CD8-positive, alpha-beta memory T cell (primary cell): ENCODE measurements around the gene NFIA. TPM values are rescaled to one million over a fixed set of nuclear protein-coding genes. Genes with fewer than 3 reads are reported as not detected.

Experiments
- CTCF ChIA-PET: fragments of 350-600 bp; sonication (Branson Sonifier 250); formaldehyde crosslinking; loops from one replicate; lab custom pipeline; 2021; ENCODE audit warnings: antibody characterized with exemption; lab: Charles Lee
- POLR2A ChIA-PET: fragments of 350-600 bp; sonication (Branson Sonifier 250); formaldehyde crosslinking; loops from one replicate; lab custom pipeline; 2021; ENCODE audit warnings: antibody characterized with exemption; lab: Charles Lee
- DNase-seq, 5 donors: peaks; one replicate each; pipeline versions ENCODE4 v3.0.0 to v3.0.0-alpha.2; 2020 to 2022; ENCODE audit warnings: mixed read lengths in 1 of 5
- H3K27ac ChIP-seq: one replicate; pipeline ENCODE4 v1.7.0; 2013; ENCODE audit warnings: low read depth, mild to moderate bottlenecking, low read length, moderate library complexity
- H3K27me3 ChIP-seq: 2 replicates; pipeline ENCODE4 v1.7.0; 2013; ENCODE audit warnings: low read length, mild to moderate bottlenecking; ENCODE audit not compliant: insufficient read depth, poor library complexity, severe bottlenecking
- H3K36me3 ChIP-seq: 2 replicates; pipeline ENCODE4 v1.7.0; 2013; ENCODE audit warnings: mild to moderate bottlenecking, low read length, moderate library complexity; ENCODE audit not compliant: insufficient read depth
- H3K4me1 ChIP-seq: 2 replicates; pipeline ENCODE4 v1.7.0; 2013; ENCODE audit warnings: mild to moderate bottlenecking, low read length, moderate library complexity; ENCODE audit not compliant: insufficient read depth
- H3K4me3 ChIP-seq: 2 replicates; pipeline ENCODE4 v1.7.0; 2013; ENCODE audit warnings: mild to moderate bottlenecking, low read length
- H3K9me3 ChIP-seq: 2 replicates; pipeline ENCODE4 v1.7.0; 2013; ENCODE audit warnings: mild to moderate bottlenecking, low read length
- H3K27ac Mint-ChIP-seq, 8 donors: one replicate each; pipeline ENCODE4 v1.8.0; 2020 to 2021; ENCODE audit warnings: mixed read lengths in 8 of 8, mild to moderate bottlenecking in 6 of 8, inconsistent platforms in 3 of 8, moderate library complexity in 3 of 8
- H3K27me3 Mint-ChIP-seq, 2 donors: one replicate each; pipeline ENCODE4 v1.8.0; 2020 to 2021; ENCODE audit warnings: mixed read lengths in 2 of 2, mild to moderate bottlenecking in 1 of 2, moderate library complexity in 1 of 2
- H3K36me3 Mint-ChIP-seq, 3 donors: one replicate each; pipeline ENCODE4 v1.8.0; 2020 to 2021; ENCODE audit warnings: mixed read lengths in 3 of 3, inconsistent platforms in 1 of 3, mild to moderate bottlenecking in 1 of 3
- H3K4me1 Mint-ChIP-seq, 3 donors: one replicate each; pipeline ENCODE4 v1.8.0; 2020 to 2021; ENCODE audit warnings: mixed read lengths in 3 of 3, inconsistent platforms in 1 of 3, mild to moderate bottlenecking in 1 of 3
- H3K4me3 Mint-ChIP-seq, 7 donors: one replicate each; pipeline ENCODE4 v1.8.0; 2020 to 2021; ENCODE audit warnings: mixed read lengths in 7 of 7, mild to moderate bottlenecking in 6 of 7, moderate library complexity in 4 of 7, inconsistent platforms in 2 of 7
- H3K9me3 Mint-ChIP-seq, 5 donors: one replicate each; pipeline ENCODE4 v1.8.0; 2020 to 2022; ENCODE audit warnings: mixed read lengths in 5 of 5, mild to moderate bottlenecking in 3 of 5, moderate library complexity in 2 of 5, inconsistent platforms in 1 of 5
- polyA plus RNA-seq: library from polyadenylated mRNA; unstranded; fragments of 300-500 nt; fragmentation: Illumina TruSeq; gene quantifications from one replicate; pipeline ENCODE4 v1.2.3, GENCODE V29; 2021
- total RNA-seq, 2 experiments: library from RNA; stranded (reverse); gene quantifications; one replicate each; pipeline ENCODE4 v1.2.3, GENCODE V29; 2021

The NFIA gene
- total and polyA plus RNA-seq, 3 experiments from 2014 or later: 6.1 to 9.9 (median 7.0) TPM

DNA sequence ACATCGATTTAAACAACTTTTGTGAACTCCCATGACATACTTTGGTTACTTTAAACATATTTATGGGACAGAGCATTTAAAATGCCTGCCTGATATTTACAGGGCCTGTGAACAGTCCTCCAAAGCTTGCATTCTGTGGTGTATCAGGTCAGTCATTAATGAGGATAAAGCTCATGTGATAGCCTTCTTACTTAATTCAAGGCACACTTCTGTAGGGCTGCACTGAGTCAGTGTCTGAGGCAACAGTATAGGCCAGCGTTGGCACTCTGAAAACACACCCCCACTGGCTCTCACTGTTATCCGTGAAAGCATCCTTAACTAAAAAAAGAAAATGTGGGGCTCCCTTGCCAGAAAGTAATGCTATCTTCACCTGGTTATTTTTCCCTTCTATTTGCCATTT lies 200.0 kb downstream of the NFIA start:
- no peaks in the 10 kb centered on the region for H3K9me3 ChIP-seq
- Mint-ChIP-seq H3K27me3 (peaks cover 0 to 2% of the 10 kb centered on the region in 2 donors), H3K4me1 (no peaks in the 10 kb centered on the region), H3K9me3 (peaks cover 0 to 2% (median 0%) of the 10 kb centered on the region in 5 donors), H3K36me3 (peaks cover 0 to 4% (median 2%) of the 10 kb centered on the region in 3 donors), H3K27ac (no peak overlapping the region), H3K4me3 (no peak overlapping the region)
- H3K4me3 ChIP-seq: no peak overlapping the region
- POLR2A ChIA-PET: no interaction called here
- CTCF ChIA-PET: interaction anchor here (1.0 kb wide), 1 partner anchor 11 kb away, joined by 4 read pairs; no protein-coding TSS in a partner anchor
- H3K27me3 ChIP-seq: no peaks in the 10 kb centered on the region
- no peak overlapping the region for H3K27ac ChIP-seq
- H3K4me1 ChIP-seq: no peaks in the 10 kb centered on the region
- no peaks in the 10 kb centered on the region for H3K36me3 ChIP-seq
- DNase-seq: no peak

DNA sequence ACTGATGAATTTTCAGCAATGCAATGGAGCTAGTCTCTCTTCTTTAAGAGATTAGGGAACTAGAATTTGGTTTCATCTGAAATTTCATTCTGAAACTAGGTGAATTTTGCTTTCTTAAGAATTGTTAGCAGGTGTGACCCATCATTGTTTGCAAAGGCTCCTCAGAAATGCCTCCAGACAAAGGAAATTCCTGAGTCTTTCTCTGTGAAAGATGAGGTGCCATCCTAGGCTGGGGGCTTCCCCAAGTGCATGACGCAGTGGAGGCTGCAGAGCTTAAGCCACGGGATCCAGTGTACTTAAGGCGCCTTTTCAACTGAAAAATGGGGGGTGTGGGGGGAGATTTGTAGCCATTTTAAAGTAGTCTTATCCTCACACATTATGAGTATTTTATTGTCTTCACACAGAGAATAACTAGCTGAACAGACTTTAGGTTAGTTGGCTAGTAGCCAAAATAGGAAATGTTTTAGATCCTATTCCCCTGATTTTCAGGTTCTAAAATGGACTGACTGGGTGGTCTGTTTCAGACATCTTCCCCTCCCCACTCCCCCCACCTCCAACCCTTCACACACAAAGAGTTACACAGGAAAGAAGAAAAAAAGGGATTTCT lies 202.0 kb downstream of the NFIA start:
- no peak overlapping the region for H3K27ac Mint-ChIP-seq
- no peak for DNase-seq
- Histone ChIP-seq H3K36me3 (no peaks in the 10 kb centered on the region), H3K9me3 (no peaks in the 10 kb centered on the region), H3K4me3 (no peak overlapping the region), H3K27ac (no peak overlapping the region), H3K27me3 (no peaks in the 10 kb centered on the region), H3K4me1 (no peaks in the 10 kb centered on the region)
- no peaks in the 10 kb centered on the region for H3K9me3 Mint-ChIP-seq
- H3K4me3 Mint-ChIP-seq: no peak overlapping the region
- no peaks in the 10 kb centered on the region for H3K4me1 Mint-ChIP-seq
- peaks cover 0 to 2% of the 10 kb centered on the region in 2 donors for H3K27me3 Mint-ChIP-seq
- ChIA-PET POLR2A (no interaction called here), CTCF (no interaction called here)
- H3K36me3 Mint-ChIP-seq: peaks cover 0 to 4% (median 0%) of the 10 kb centered on the region in 3 donors

DNA sequence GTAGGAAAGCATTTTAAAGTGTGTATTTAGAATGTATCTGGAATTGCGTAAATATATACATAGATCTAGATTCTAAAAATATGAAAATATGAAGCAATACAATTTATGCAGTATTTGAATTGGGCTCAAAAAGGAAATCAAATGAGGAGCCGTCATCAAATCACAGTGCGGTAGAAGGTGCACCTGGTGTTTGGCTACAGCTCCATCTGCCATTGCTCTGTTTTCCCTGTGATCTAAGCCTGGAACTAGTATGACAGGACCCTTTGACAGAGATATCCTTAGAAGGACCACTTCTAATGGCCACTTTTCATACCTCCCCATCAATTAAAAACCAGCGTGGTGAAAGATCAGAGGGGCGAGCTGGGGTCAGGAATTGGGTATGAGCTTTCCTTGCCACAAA lies 202.6 kb downstream of the NFIA start:
- ChIA-PET POLR2A (no interaction called here), CTCF (no interaction called here)
- H3K4me1 Mint-ChIP-seq: no peaks in the 10 kb centered on the region
- Histone ChIP-seq H3K36me3 (no peaks in the 10 kb centered on the region), H3K4me1 (no peaks in the 10 kb centered on the region), H3K9me3 (no peaks in the 10 kb centered on the region), H3K27ac (no peak overlapping the region), H3K4me3 (no peak overlapping the region), H3K27me3 (no peaks in the 10 kb centered on the region)
- no peak overlapping the region for H3K27ac Mint-ChIP-seq
- peaks cover 0 to 4% (median 2%) of the 10 kb centered on the region in 3 donors for H3K36me3 Mint-ChIP-seq
- H3K4me3 Mint-ChIP-seq: no peak overlapping the region
- no peak for DNase-seq
- no peaks in the 10 kb centered on the region for H3K9me3 Mint-ChIP-seq
- H3K27me3 Mint-ChIP-seq: peaks cover 0 to 2% of the 10 kb centered on the region in 2 donors

DNA sequence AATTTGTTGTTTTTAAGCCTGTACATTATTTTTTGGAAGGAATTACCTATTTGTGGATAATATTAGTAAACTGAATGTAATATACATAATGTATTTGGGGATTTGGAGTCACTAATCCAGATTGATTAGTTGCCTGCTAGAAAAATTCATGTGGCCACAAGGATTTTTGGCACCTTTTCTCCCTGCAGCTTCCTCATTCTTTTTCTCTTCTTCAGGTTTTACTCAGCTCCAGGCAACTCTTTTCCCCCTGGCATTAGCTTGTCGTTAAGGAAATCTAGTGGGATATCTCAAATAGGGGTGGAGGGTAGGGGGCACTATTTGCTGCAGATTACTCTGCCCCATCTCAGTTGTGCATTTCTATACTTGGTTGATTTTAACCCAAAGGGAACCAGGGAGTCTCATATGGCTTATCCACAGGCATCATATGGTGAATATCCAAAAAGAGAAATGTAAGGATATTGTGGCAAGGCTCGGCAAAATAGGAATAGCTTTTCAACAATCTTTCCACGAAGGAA lies 203.1 kb downstream of the NFIA start:
- CTCF ChIA-PET: no interaction called here
- peaks cover 0 to 2% of the 10 kb centered on the region in 2 donors for H3K27me3 Mint-ChIP-seq

DNA sequence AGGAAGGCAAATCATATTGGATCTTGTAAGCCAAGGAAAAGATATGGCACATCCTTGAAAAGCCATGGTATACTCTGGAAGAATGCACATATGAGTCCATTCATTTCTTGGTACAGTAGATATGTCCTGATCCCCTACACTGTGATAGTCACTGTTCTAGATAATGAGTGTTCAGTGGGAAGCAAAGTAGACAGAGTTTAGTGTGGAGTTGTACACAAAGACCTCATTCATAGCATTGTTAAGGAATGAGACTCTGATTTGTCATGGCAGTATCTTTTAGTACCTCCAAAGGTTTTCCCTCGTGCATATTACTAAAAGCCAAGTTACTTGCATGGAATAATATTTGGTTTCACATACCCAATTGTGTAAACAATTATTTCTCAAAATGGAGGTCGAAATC lies 204.7 kb downstream of the NFIA start:
- CTCF ChIA-PET: no interaction called here
- Mint-ChIP-seq H3K9me3 (no peaks in the 10 kb centered on the region), H3K27me3 (no peaks in the 10 kb centered on the region), H3K27ac (no peak overlapping the region), H3K36me3 (peaks cover 0 to 4% (median 2%) of the 10 kb centered on the region in 3 donors), H3K4me1 (no peaks in the 10 kb centered on the region), H3K4me3 (no peak overlapping the region)
- no peak overlapping the region for H3K27ac ChIP-seq
- no peaks in the 10 kb centered on the region for H3K27me3 ChIP-seq
- POLR2A ChIA-PET: no interaction called here
- no peak for DNase-seq
- no peak overlapping the region for H3K4me3 ChIP-seq
- H3K9me3 ChIP-seq: no peaks in the 10 kb centered on the region
- H3K4me1 ChIP-seq: no peaks in the 10 kb centered on the region
- no peaks in the 10 kb centered on the region for H3K36me3 ChIP-seq

More for the DNA sequence above, 203.1 kb downstream of the NFIA start:
- Mint-ChIP-seq H3K36me3 (peaks cover 0 to 4% (median 2%) of the 10 kb centered on the region in 3 donors), H3K27ac (peak overlapping the region in 2 of 8 donors; percentile 55 to 66), H3K4me1 (no peaks in the 10 kb centered on the region), H3K9me3 (no peaks in the 10 kb centered on the region), H3K4me3 (no peak overlapping the region)
- no peaks in the 10 kb centered on the region for H3K36me3 ChIP-seq
- H3K4me1 ChIP-seq: no peaks in the 10 kb centered on the region
- no peak overlapping the region for H3K4me3 ChIP-seq
- H3K9me3 ChIP-seq: no peaks in the 10 kb centered on the region
- no peaks in the 10 kb centered on the region for H3K27me3 ChIP-seq
- no peak for DNase-seq
- no peak overlapping the region for H3K27ac ChIP-seq
- POLR2A ChIA-PET: no interaction called here

DNA sequence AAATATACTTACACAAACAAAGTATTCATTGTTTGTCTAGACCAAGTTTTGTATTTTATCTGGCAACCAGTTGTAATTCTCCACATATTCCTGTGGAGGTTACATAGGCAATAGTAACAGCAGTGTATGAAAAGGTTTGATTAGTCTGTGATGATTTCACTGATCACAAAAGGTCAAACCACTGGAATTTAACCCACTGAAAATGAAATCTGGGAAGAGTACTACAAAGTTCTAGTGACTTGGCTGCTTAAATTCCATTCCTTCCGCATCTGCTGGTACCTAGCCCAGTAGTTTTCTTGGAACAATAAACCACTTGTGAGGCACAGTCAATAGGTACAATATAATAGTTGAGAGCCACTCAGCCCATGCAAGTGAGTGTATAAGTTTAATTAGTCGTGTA lies 205.4 kb downstream of the NFIA start:
- Histone ChIP-seq H3K9me3 (no peaks in the 10 kb centered on the region), H3K27me3 (no peaks in the 10 kb centered on the region), H3K4me3 (no peak overlapping the region), H3K4me1 (no peaks in the 10 kb centered on the region), H3K27ac (no peak overlapping the region), H3K36me3 (no peaks in the 10 kb centered on the region)
- CTCF ChIA-PET: no interaction called here
- DNase-seq: no peak
- H3K4me1 Mint-ChIP-seq: no peaks in the 10 kb centered on the region
- H3K36me3 Mint-ChIP-seq: peaks cover 0 to 4% (median 2%) of the 10 kb centered on the region in 3 donors
- no peak overlapping the region for H3K27ac Mint-ChIP-seq
- no peak overlapping the region for H3K4me3 Mint-ChIP-seq
- POLR2A ChIA-PET: no interaction called here
- no peaks in the 10 kb centered on the region for H3K9me3 Mint-ChIP-seq
- no peaks in the 10 kb centered on the region for H3K27me3 Mint-ChIP-seq

DNA sequence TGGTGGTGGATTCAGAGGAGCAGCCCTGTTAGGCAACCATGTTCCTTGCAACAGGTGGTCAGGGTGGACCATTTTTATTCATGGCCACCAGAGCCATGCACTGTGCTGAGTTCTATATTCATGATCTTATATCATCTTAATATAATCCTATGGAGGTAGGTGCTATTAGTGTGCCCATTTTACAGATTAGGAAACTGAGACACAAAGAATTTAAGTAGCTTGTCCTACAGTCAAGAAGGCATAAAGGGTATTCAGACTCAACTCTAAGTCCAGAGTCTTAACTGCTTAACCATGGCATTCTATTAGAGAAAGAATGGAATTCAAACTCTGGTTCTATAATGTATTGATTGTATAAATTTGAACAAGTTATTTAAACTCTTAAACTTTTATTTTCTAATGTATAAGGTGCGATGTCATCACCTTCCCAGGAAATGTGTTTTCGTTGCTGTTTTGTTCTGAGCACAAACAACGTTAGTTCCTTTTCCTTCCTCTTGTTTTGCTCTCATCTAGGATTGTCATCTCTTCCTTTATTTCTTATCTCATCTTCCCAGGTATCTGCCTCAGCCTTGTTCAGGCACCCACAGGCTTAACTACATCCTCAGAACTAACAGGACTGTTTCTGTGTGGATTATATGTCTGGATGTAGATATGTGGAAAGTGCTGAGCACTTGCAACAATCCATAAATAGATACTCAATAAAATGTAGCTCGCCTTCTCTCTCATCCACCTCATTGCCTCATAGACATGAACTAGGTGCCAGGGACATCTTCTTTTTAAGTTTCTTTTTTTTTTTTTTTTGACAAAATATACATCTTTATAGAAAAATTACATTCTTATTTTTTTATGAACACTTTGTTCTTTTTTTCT lies 207.1 kb downstream of the NFIA start:
- H3K36me3 ChIP-seq: no peaks in the 10 kb centered on the region
- Mint-ChIP-seq H3K4me1 (no peaks in the 10 kb centered on the region), H3K9me3 (no peaks in the 10 kb centered on the region), H3K27ac (no peak overlapping the region), H3K36me3 (peaks cover 0 to 3% (median 2%) of the 10 kb centered on the region in 3 donors), H3K27me3 (no peaks in the 10 kb centered on the region), H3K4me3 (no peak overlapping the region)
- H3K27me3 ChIP-seq: no peaks in the 10 kb centered on the region
- H3K4me3 ChIP-seq: no peak overlapping the region
- no peak overlapping the region for H3K27ac ChIP-seq
- no peaks in the 10 kb centered on the region for H3K9me3 ChIP-seq
- ChIA-PET CTCF (no interaction called here), POLR2A (no interaction called here)
- DNase-seq: no peak
- no peaks in the 10 kb centered on the region for H3K4me1 ChIP-seq

DNA sequence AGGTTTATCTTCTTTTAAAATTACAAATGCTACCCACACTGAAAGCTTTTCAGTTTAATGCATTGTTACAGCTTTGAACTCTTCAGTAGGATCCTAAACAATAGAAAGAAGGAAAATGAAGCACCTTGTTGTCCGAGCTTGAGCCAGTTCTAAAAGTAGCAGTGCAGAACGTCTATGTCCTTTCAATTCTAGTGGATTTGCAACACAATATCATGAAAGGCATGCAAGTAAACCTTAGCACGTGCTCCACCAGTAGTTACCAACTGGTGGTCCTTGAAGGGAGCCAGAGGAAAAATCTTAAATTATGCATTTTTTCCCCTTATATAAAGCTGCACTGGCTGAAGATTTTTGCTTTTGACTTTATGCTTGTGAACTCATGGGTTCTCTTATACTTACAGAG lies 208.2 kb downstream of the NFIA start:
- DNase-seq: no peak
- Mint-ChIP-seq H3K27me3 (no peaks in the 10 kb centered on the region), H3K4me1 (no peaks in the 10 kb centered on the region), H3K36me3 (peaks cover 0 to 2% (median 0%) of the 10 kb centered on the region in 3 donors), H3K27ac (no peak overlapping the region), H3K9me3 (no peaks in the 10 kb centered on the region), H3K4me3 (no peak overlapping the region)
- no peaks in the 10 kb centered on the region for H3K4me1 ChIP-seq
- H3K27me3 ChIP-seq: no peaks in the 10 kb centered on the region
- H3K36me3 ChIP-seq: no peaks in the 10 kb centered on the region
- ChIA-PET POLR2A (no interaction called here), CTCF (no interaction called here)
- H3K9me3 ChIP-seq: no peaks in the 10 kb centered on the region
- no peak overlapping the region for H3K4me3 ChIP-seq
- H3K27ac ChIP-seq: no peak overlapping the region
